HepG2 (cell line): ENCODE results near the gene FCER1G. TPM values are rescaled to one million over a fixed set of nuclear protein-coding genes. Genes with fewer than 3 reads are reported as not detected.

Experiments used
- ATAC-seq: fragments of 200-7000 bp; cut with Tn5 transposase; 3 replicates; pipeline ENCODE4 v1.9.1; 2020; ENCODE audit warnings: mild to moderate bottlenecking, moderate library complexity
- BruUV-seq: library from RNA; stranded (reverse); fragments of 400-500 nt; replicated peaks from 2 replicates; lab custom pipeline; 2021; lab: Mats Ljungman, UMichigan
- CTCF ChIA-PET: fragments of 300-600 bp; formaldehyde crosslinking; extraction: SDS; loops from one replicate; lab custom pipeline; 2021; ENCODE audit warnings: low total read pairs, inconsistent platforms, low intra/inter-chr PET ratio; lab: Yijun Ruan, JAX
- POLR2A ChIA-PET: fragments of 350-600 bp; sonication (Branson Sonifier 250); formaldehyde crosslinking; loops from one replicate; lab custom pipeline; 2020; ENCODE audit warnings: antibody characterized with exemption, inconsistent platforms; lab: Yijun Ruan, JAX
- DNase-seq: peaks from one replicate; pipeline ENCODE4 v3.0.0-alpha.2; 2015; ENCODE audit warnings: low spot score
- FAIRE-seq: peaks from 3 replicates; lab custom pipeline; 2011; peaks lifted over from hg19 to GRCh38; lab: Jason Lieb, UNC
- H2AFZ ChIP-seq: one replicate; pipeline ENCODE4 v1.6.1; 2011; ENCODE audit warnings: low read length, inconsistent platforms
- H3K27ac ChIP-seq: fragments of 300-600 bp; 3 replicates; pipeline ENCODE4 v1.8.0; 2011; ENCODE audit warnings: mixed run types, mild to moderate bottlenecking, mixed read lengths, low read length, inconsistent platforms; ENCODE audit not compliant: insufficient read depth; ENCODE audit errors: extremely low read length
- H3K27me3 ChIP-seq, 2 experiments: fragments of 200-600 bp in 1 of 2; 2 replicates in 1 of 2; 3 replicates in 1 of 2; pipeline versions ENCODE4 v1.6.0 to v1.8.0; 2011; ENCODE audit warnings: low read length in 2 of 2, mild to moderate bottlenecking in 2 of 2, moderate library complexity in 2 of 2, inconsistent platforms in 1 of 2; ENCODE audit not compliant: insufficient read depth in 2 of 2, control insufficient read depth in 1 of 2
- H3K36me3 ChIP-seq, 2 experiments: fragments of 200-600 bp in 1 of 2; replicated peaks in 1 of 2; 2 replicates in 1 of 2; 3 replicates in 1 of 2; pipeline versions ENCODE4 v1.5.1 to v1.8.0; 2011; ENCODE audit warnings: low read length in 2 of 2, inconsistent platforms in 1 of 2; ENCODE audit not compliant: insufficient read depth in 2 of 2, control insufficient read depth in 1 of 2
- H3K4me1 ChIP-seq: 2 replicates; pipeline ENCODE4 v1.5.1; 2012; ENCODE audit warnings: low read length, inconsistent platforms; ENCODE audit not compliant: insufficient read depth
- H3K4me2 ChIP-seq: 2 replicates; pipeline ENCODE4 v1.6.0; 2011; ENCODE audit warnings: low read depth, low read length, inconsistent platforms
- H3K4me3 ChIP-seq, 3 experiments: fragments of 200-600 bp in 1 of 3; sonication (generic), shearing (Covaris generic) in 1 of 3; replicated peaks in 1 of 3; 2 replicates each; pipeline ENCODE4 v1.5.1; 2011 to 2016; ENCODE audit warnings: low read length in 3 of 3, inconsistent platforms in 2 of 3, low read depth in 2 of 3, mild to moderate bottlenecking in 2 of 3, control low read depth in 1 of 3, mixed read lengths in 1 of 3; ENCODE audit not compliant: insufficient read depth in 1 of 3
- H3K79me2 ChIP-seq: one replicate; pipeline ENCODE4 v1.6.1; 2011; ENCODE audit warnings: low read length, inconsistent platforms; ENCODE audit not compliant: insufficient read depth
- H3K9ac ChIP-seq: 2 replicates; pipeline ENCODE4 v1.6.0; 2011; ENCODE audit warnings: mild to moderate bottlenecking, low read depth, low read length, inconsistent platforms; ENCODE audit not compliant: insufficient read depth
- H3K9me3 ChIP-seq: 2 replicates; pipeline ENCODE4 v1.5.1; 2012; ENCODE audit warnings: mild to moderate bottlenecking, low read length
- H4K20me1 ChIP-seq: 2 replicates; pipeline ENCODE4 v1.6.0; 2011; ENCODE audit warnings: inconsistent platforms, mild to moderate bottlenecking, low read length, moderate library complexity; ENCODE audit not compliant: insufficient read depth
- ADNP ChIP-seq: sonication (generic); formaldehyde crosslinking; IDR thresholded peaks from 2 replicates; pipeline ENCODE4 v1.4.0; 2020; ENCODE audit warnings: missing genetic modification reagents
- CREM ChIP-seq, 2 experiments: sonication (generic) in 1 of 2; formaldehyde crosslinking in 1 of 2; IDR thresholded peaks; 2 replicates each; pipeline versions ENCODE4 v1.4.0 to v1.6.1; 2016 to 2020; ENCODE audit warnings: antibody characterized with exemption in 1 of 2, mild to moderate bottlenecking in 1 of 2, missing genetic modification reagents in 1 of 2
- NONO ChIP-seq, 2 experiments: fragments of 450-650 bp in 1 of 2; sonication (generic) in 1 of 2; formaldehyde crosslinking in 1 of 2; IDR thresholded peaks in 1 of 2; conservative IDR thresholded peaks in 1 of 2; 2 replicates each; pipeline versions ENCODE4 v1.6.1 to v1.8.0; 2017 to 2022; ENCODE audit warnings: mild to moderate bottlenecking in 1 of 2, missing genetic modification reagents in 1 of 2, moderate library complexity in 1 of 2
- PHF20 ChIP-seq: sonication (generic); formaldehyde crosslinking; IDR thresholded peaks from 2 replicates; pipeline ENCODE4 v1.5.0; 2020; ENCODE audit warnings: mild to moderate bottlenecking, missing genetic modification reagents
- RAD21 ChIP-seq: fragments of 450-650 bp; formaldehyde crosslinking; IDR thresholded peaks from 2 replicates; pipeline ENCODE4 v1.5.0; 2020; ENCODE audit warnings: mild to moderate bottlenecking
- SALL1 ChIP-seq: sonication (generic); formaldehyde crosslinking; IDR thresholded peaks from 2 replicates; pipeline ENCODE4 v1.8.0; 2022; ENCODE audit warnings: mild to moderate bottlenecking, missing genetic modification reagents
- SIX1 ChIP-seq: sonication (generic); formaldehyde crosslinking; IDR thresholded peaks from 2 replicates; pipeline ENCODE4 v1.4.0; 2020; ENCODE audit warnings: missing genetic modification reagents, borderline replicate concordance
- SMC3 ChIP-seq: IDR thresholded peaks from 2 replicates; pipeline ENCODE4 v1.6.1; 2011; ENCODE audit warnings: low read length, improper control_type of control experiment
- ZFX ChIP-seq: sonication (generic); formaldehyde crosslinking; IDR thresholded peaks from 2 replicates; pipeline ENCODE4 v1.4.0; 2020; ENCODE audit warnings: mild to moderate bottlenecking, low read depth, missing genetic modification reagents, moderate library complexity
- ZKSCAN5 ChIP-seq: sonication (generic); formaldehyde crosslinking; IDR thresholded peaks from 2 replicates; pipeline ENCODE4 v1.5.1; 2020; ENCODE audit warnings: mild to moderate bottlenecking, missing genetic modification reagents
- ZNF12 ChIP-seq: sonication (generic); formaldehyde crosslinking; IDR thresholded peaks from 2 replicates; pipeline ENCODE4 v1.5.0; 2020; ENCODE audit warnings: missing genetic modification reagents
- ZNF121 ChIP-seq: sonication (generic); formaldehyde crosslinking; IDR thresholded peaks from 2 replicates; pipeline ENCODE4 v1.5.0; 2020; ENCODE audit warnings: mild to moderate bottlenecking, missing genetic modification reagents
- ZNF124 ChIP-seq: sonication (generic); formaldehyde crosslinking; IDR thresholded peaks from 2 replicates; pipeline ENCODE4 v1.4.0; 2020; ENCODE audit warnings: missing genetic modification reagents
- ZNF616 ChIP-seq: sonication (generic); formaldehyde crosslinking; IDR thresholded peaks from 2 replicates; pipeline ENCODE4 v1.5.0; 2020; ENCODE audit warnings: low read depth, mild to moderate bottlenecking, missing genetic modification reagents
- WGBS: methylation state at CpG from one replicate; pipeline ENCODE4 v1.1.6; 2017; ENCODE audit warnings: low lambda C conversion rate; 5-methylcytosine and 5-hydroxymethylcytosine counted together
- in situ Hi-C: cut with HindIII; loops from 2 replicates; pipeline ENCODE4 v1.10.0; 2017; ENCODE audit warnings: low pct_unique_long_range_greater_than_20kb; ENCODE audit not compliant: extremely low pct_ligation_motif_present
- intact Hi-C: fragments of 100-400 bp; cut with micrococcal nuclease; formaldehyde crosslinking; loops from one replicate; pipeline ENCODE4 v1.10.0; 2022; ENCODE audit not compliant: unreplicated experiment
- polyA plus RNA-seq, 8 experiments: library from polyadenylated mRNA; depleted of rRNA in 3 of 8; stranded (reverse) in 7 of 8; unstranded in 1 of 8; fragments of >200 nt; fragmentation: Illumina TruSeq in 4 of 8; extraction: Trizol in 4 of 8; gene quantifications; 2 replicates each; pipeline versions ENCODE4 v1.2.1 to v1.2.3, GENCODE V29; 2011 to 2016; ENCODE audit warnings: low read depth in 4 of 8, missing spikeins in 1 of 8, mixed read lengths in 1 of 8; ENCODE audit not compliant: insufficient read depth in 1 of 8
- total RNA-seq, 5 experiments: library from RNA; depleted of rRNA; stranded (reverse); fragments of >200 nt; fragmentation: Illumina TruSeq; extraction: Trizol; gene quantifications; 2 replicates each; pipeline ENCODE4 v1.2.3, GENCODE V29; 2016; ENCODE audit warnings: low read depth in 1 of 5
- TF ChIP-seq, protein P1 (sequence below): sonication (generic); formaldehyde crosslinking; IDR thresholded peaks from 2 replicates; pipeline ENCODE4 v1.5.0; 2020; ENCODE audit warnings: mild to moderate bottlenecking, missing genetic modification reagents, moderate library complexity
- TF ChIP-seq, protein P2 (sequence below): sonication (generic); formaldehyde crosslinking; IDR thresholded peaks from 2 replicates; pipeline ENCODE4 v1.4.0; 2020; ENCODE audit warnings: missing genetic modification reagents, mild to moderate bottlenecking, borderline replicate concordance
- TF ChIP-seq, protein P3 (sequence below): sonication (generic); formaldehyde crosslinking; IDR thresholded peaks from 2 replicates; pipeline ENCODE4 v1.5.0; 2020; ENCODE audit warnings: missing genetic modification reagents
- TF ChIP-seq, protein P4 (sequence below): sonication (generic); formaldehyde crosslinking; conservative IDR thresholded peaks from 2 replicates; pipeline ENCODE4 v1.8.1; 2023; ENCODE audit warnings: missing genetic modification reagents

Gene FCER1G
- total and polyA plus RNA-seq, 2 of the 13 experiments (the other 11 are each of a cell fraction or from before 2014, with no cell fraction given), result 1.3 to 6.4 TPM

- in situ Hi-C loops, result loop anchor here (5.0 to 10.0 kb wide), 2 partner anchors 62 to 155 kb away; no protein-coding TSS in a partner anchor
- no peak for DNase-seq
- POLR2A ChIA-PET, result interaction anchor here (0.8 to 2.5 kb wide), 10 partner anchors 9 to 159 kb away, joined by 3 to 19 read pairs (median 4); partner anchors contain the start of genes NDUFS2 and SDHC
- TF ChIP-seq, protein P1, sequence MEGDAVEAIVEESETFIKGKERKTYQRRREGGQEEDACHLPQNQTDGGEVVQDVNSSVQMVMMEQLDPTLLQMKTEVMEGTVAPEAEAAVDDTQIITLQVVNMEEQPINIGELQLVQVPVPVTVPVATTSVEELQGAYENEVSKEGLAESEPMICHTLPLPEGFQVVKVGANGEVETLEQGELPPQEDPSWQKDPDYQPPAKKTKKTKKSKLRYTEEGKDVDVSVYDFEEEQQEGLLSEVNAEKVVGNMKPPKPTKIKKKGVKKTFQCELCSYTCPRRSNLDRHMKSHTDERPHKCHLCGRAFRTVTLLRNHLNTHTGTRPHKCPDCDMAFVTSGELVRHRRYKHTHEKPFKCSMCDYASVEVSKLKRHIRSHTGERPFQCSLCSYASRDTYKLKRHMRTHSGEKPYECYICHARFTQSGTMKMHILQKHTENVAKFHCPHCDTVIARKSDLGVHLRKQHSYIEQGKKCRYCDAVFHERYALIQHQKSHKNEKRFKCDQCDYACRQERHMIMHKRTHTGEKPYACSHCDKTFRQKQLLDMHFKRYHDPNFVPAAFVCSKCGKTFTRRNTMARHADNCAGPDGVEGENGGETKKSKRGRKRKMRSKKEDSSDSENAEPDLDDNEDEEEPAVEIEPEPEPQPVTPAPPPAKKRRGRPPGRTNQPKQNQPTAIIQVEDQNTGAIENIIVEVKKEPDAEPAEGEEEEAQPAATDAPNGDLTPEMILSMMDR (CRISPR knock-in tag), result peak; percentile 53
- no peak for TF ChIP-seq SALL1 (CRISPR knock-in tag)
- TF ChIP-seq, protein P2, sequence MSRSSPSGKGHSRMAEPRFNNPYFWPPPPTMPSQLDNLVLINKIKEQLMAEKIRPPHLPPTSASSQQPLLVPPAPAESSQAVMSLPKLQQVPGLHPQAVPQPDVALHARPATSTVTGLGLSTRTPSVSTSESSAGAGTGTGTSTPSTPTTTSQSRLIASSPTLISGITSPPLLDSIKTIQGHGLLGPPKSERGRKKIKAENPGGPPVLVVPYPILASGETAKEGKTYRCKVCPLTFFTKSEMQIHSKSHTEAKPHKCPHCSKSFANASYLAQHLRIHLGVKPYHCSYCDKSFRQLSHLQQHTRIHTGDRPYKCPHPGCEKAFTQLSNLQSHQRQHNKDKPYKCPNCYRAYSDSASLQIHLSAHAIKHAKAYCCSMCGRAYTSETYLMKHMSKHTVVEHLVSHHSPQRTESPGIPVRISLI (CRISPR knock-in tag), result no peak
- TF ChIP-seq ZNF12, result no peak
- TF ChIP-seq CREM (IDR thresholded peaks at IDR 0.05), result no peak
- no peak for TF ChIP-seq CREM (CRISPR knock-in tag; IDR thresholded peaks at IDR 0.05)
- 0 out of 2 replicates have a peak, but pooled peaks have one; percentile 16 for TF ChIP-seq RAD21 (CRISPR knock-in tag)
- TF ChIP-seq ZKSCAN5 (CRISPR knock-in tag), result no peak
- no peak for TF ChIP-seq ADNP
- no peak for TF ChIP-seq PHF20 (CRISPR knock-in tag)
- TF ChIP-seq ZNF121 (CRISPR knock-in tag), result no peak
- 0 out of 2 replicates have a peak, but pooled peaks have one; percentile 20 for TF ChIP-seq ZFX (CRISPR knock-in tag)
- TF ChIP-seq, protein P3, sequence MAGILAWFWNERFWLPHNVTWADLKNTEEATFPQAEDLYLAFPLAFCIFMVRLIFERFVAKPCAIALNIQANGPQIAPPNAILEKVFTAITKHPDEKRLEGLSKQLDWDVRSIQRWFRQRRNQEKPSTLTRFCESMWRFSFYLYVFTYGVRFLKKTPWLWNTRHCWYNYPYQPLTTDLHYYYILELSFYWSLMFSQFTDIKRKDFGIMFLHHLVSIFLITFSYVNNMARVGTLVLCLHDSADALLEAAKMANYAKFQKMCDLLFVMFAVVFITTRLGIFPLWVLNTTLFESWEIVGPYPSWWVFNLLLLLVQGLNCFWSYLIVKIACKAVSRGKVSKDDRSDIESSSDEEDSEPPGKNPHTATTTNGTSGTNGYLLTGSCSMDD (CRISPR knock-in tag), result no peak
- TF ChIP-seq, protein P4, sequence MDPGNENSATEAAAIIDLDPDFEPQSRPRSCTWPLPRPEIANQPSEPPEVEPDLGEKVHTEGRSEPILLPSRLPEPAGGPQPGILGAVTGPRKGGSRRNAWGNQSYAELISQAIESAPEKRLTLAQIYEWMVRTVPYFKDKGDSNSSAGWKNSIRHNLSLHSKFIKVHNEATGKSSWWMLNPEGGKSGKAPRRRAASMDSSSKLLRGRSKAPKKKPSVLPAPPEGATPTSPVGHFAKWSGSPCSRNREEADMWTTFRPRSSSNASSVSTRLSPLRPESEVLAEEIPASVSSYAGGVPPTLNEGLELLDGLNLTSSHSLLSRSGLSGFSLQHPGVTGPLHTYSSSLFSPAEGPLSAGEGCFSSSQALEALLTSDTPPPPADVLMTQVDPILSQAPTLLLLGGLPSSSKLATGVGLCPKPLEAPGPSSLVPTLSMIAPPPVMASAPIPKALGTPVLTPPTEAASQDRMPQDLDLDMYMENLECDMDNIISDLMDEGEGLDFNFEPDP (CRISPR knock-in tag), result no peak
- TF ChIP-seq ZNF124, result no peak
- TF ChIP-seq ZNF616 (CRISPR knock-in tag), result no peak
- TF ChIP-seq NONO (IDR thresholded peaks at IDR 0.05), result no peak
- TF ChIP-seq NONO (CRISPR knock-in tag; conservative IDR thresholded peaks at IDR 0.05), result no peak
- TF ChIP-seq SIX1 (CRISPR knock-in tag), result no peak
- peak; percentile 68 for TF ChIP-seq SMC3
These were observed 14.8 kb downstream of the FCER1G start for GRCh38 chr1:161229896-161230295.

More at GRCh38 chr1:161229896-161230295, 14.8 kb downstream of the FCER1G start:
- peaks cover 40% of the 10 kb centered on the region for H3K4me1 ChIP-seq
- H3K27me3 ChIP-seq, result no peaks in the 10 kb centered on the region
- H3K9ac ChIP-seq, result no peak overlapping the region
- no peak overlapping the region for H2AFZ ChIP-seq
- no peaks in the 10 kb centered on the region for H4K20me1 ChIP-seq
- H3K9me3 ChIP-seq, result no peaks in the 10 kb centered on the region
- no peak overlapping the region for H3K4me2 ChIP-seq
- CTCF ChIA-PET, result interaction anchor here (0.8 to 2.6 kb wide), 4 partner anchors 20 to 144 kb away, joined by 3 to 8 read pairs (median 4); no protein-coding TSS in a partner anchor
- H3K27ac ChIP-seq, result peak overlapping the region; percentile 1
- ATAC-seq, result no peak
- intact Hi-C loops, result loop anchor here (1.0 to 5.0 kb wide), 2 partner anchors 61 to 82 kb away; partner anchors contain the start of gene SDHC
- whole genome bisulfite sequencing, result 100% methylated on average over 1 of the region's 3 CpGs
- H3K36me3 ChIP-seq, result peaks cover 12 to 38% of the 10 kb centered on the region in 2 experiments; a peak in 4 of 5 replicates
- H3K4me3 ChIP-seq, result no peak overlapping the region
- peaks cover 11% of the 10 kb centered on the region for H3K79me2 ChIP-seq
- FAIRE-seq, result no peak
- BruUV-seq, result no TSS peak
